ENCODE results near the gene SOX3.
A peak's percentile ranks its signal among the peaks of the same experiment; 100 is the strongest.

SOX3 gene

DNA sequence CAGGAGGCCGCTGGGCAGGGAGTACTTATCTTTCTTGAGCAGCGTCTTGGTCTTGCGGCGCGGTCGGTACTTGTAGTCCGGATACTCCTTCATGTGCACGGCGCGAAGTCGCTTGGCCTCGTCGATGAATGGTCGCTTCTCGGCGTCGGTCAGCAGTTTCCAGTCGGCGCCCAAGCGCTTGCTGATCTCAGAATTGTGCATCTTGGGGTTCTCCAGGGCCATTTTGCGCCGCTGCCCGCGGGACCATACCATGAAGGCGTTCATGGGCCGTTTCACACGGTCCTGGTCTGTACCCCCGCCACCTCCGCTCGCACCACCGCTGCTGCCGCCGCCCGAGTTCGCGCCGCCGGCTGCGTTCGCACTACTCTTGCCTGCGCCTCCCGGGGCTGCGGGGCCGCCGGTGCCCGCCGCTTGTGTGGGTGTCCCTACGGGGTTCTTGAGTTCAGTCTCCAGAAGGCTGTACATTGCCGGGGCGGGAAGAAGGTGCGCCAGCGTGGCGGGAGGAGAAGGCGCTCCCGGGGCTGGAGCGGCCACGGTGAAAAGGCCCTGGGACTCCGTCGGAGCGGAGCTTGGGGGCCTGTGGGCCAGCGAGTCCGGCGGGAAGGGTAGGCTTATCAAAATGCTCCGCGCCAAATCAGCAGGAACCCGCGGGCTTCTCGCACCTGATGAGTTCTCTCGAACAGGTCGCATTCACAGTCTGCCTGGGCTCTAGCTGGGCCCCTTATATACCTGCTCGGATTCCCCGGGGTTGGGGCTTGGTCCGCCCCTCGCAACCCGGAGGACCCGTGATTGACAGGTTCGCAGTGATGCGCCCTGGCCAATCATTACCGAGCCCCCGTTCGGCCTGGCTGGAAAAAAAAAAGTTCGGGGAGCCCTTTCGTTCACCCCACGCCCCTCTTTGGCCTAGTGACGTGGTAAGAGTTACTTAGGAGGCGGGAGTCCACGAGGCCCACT is at the start of gene SOX3:
SOX3 (minus strand) TSS at position 699 of the 954 bp plus-strand sequence; CDS start at position 690, 9 bp downstream.
- peak in 1 of 2 experiments; percentile 57 for DNase-seq

GRCh38 chrX:140548985-140549384 is 44.1 kb upstream of the SOX3 start:
- DNase-seq, result no peak

GRCh38 chrX:140526171-140526570 is 21.3 kb upstream of the SOX3 start:
- DNase-seq, result no peak

DNA sequence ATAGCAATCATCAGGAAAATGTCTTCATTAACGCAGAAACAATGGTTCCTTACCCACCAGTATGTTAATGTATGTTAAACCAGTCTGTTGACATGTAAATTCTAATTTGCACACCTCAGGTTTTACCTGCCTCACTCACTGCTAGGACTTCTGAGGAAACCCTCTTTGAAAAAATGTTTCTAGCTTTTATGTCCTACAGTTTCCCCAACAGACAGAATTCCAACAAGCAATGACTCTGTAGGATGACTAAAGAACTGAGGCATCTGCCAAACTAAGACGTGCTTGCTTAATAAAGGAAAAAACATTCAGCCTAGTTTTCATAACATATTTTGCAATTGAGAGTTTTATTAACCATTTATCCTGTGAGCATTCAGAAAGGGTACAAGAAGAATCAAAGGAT is 20.6 kb upstream of the SOX3 start:
- DNase-seq, result no peak

GRCh38 chrX:140524556-140524955 is 19.7 kb upstream of the SOX3 start:
- no peak for DNase-seq

- no peak for DNase-seq
Measured at GRCh38 chrX:140521393-140521792, 16.5 kb upstream of the SOX3 start.

- no peak for DNase-seq
Measured at GRCh38 chrX:140514554-140514953, 9.7 kb upstream of the SOX3 start.

- DNase-seq, result no peak
Measured at GRCh38 chrX:140510895-140511295, 6.0 kb upstream of the SOX3 start.

DNA sequence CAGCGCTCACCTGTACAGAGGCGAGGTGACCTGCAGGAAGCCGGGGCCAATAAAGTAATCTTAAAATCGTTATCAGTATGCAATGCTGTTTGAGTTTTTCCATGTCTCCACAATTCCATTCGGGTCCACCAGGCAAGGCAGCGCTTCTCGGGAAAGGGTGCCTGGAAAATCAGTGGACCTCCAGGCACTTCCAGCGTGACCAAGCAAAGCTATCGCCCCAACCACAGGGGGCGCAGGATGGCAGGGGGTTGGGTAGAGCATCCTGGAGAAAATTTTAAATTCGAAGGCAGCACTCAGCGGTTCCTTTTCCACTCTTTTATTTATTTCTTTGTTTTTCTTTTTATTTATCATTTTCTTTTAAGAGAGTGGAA is 5.4 kb upstream of the SOX3 start:
- DNase-seq, result no peak

DNA sequence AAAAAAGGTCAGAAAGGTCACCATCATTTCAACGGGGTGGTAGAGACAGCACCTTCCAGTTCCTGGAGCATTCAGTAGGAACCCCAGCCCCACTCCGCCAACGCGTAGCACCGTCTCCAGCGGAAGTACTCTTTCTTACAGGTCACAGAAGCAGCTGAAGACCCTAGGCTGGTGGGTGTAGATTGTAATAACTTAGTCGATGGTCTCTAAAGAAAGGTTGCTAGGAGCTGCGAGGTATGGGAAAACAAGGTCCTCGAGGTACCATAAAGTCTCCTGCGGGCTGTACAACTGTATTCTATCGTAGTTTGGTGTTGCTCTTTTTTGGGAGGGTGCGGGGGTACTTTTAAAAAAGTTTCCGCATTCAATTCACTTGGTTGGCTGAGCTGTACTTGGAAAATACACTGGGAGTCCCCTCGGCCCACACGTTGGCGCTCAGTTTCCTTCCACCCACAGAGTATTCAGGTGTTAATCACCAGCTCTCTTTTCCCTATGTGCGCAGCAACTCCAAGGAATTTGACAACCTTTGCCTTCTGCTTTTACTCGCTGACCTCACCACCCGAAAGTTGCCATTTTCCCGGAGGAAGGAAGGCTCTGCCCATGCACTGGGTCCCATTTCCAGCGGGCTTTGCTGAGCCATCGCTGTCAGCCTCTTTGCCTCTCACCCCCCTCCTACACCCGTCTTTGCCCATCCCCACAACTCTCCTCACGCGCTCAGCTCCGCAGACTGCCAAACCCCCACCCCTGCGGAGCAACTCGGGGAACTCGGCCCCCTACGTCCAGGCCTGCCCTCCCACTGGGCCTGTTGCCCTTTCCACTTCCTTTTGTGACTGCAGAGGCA is 4.8 kb upstream of the SOX3 start:
- DNase-seq, result no peak

- DNase-seq, result no peak
Measured at GRCh38 chrX:140508958-140509357, 4.1 kb upstream of the SOX3 start.

- peak in 1 of 2 experiments; percentile 42 for DNase-seq
Measured at GRCh38 chrX:140507982-140508305, 3.1 kb upstream of the SOX3 start.

DNA sequence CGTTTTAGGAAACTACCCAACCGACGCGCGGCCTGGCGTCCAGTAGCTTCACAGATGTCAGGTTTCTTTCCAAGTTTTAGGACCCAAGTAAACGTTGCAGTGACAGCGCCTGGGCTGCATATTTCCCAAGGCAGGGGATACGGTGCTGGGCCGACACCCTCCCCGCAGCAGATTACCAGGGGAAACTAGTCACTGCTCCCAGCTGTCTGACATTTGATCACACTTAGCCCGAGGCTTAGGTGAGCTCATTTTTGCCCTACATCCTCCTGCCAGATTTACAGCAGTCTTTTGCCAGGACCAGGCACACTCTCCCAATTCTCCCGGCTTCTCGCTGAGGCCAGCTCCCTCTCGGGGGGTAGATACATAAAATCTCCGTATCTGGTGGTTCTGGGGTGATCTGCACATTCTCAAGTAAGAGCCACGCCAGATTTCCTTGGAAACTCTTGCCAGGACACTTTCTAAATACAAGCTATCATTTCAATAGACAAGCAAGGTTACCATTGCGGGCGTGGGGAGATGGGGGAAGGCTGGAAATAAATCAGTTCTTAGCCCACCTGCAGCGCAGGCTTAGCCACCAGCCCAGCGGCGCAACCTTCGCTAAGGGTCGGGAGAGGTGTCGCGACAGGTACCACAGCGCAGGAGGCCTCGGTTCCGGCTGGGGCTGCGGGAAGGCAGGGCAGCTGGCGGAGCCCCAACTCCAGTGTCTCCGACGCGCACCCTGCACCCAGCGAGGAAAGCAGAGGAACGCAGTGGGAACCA is 2.5 kb upstream of the SOX3 start:
- DNase-seq, result peak; percentile 16 to 65

DNA sequence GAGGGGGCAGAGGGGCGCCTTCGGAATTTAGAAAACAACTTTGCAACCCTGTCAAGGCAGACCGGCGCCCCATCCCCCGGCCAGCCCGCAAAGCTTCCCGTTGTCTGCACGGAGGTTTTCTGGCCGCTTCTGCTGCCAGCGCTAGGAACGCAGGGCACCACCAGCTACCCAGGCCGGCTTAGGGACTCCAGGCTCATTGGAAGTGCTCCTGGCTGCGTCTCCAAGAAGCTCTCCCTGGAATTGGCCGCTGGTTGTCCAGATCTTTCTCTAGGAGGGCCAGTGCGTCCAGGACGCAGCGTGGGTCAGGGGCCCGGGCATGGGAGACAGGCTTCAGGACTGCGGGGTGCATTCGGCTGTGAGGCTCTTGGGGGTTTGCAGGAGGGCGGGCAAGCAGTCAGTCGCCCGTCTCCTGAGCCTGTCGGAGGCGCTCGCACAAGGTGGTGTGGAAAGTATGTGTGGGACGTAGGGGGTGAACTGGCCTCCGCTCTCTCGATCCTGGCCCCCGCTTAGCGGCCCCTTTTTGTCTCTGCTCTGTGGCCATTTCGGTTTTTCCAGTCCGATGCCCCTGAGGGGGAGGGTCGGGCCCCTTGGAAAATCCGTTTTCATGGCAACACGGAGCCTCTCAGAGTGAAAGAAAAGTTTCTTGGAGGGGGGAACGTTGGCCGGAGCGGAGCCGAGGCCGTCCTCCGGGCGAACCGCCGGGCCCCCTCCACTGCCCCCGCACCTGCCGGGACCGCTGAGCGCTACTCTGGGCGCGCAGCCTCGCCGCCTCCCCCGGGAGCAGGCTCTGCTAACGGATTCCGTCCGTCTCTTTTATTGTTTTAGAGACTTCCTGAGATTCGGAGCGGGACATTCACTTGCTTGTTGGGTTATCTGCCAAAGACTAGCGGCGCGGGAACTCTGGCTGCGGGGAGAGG is 810 bp upstream of the SOX3 start:
- peak in 1 of 2 experiments; percentile 13 for DNase-seq

DNA sequence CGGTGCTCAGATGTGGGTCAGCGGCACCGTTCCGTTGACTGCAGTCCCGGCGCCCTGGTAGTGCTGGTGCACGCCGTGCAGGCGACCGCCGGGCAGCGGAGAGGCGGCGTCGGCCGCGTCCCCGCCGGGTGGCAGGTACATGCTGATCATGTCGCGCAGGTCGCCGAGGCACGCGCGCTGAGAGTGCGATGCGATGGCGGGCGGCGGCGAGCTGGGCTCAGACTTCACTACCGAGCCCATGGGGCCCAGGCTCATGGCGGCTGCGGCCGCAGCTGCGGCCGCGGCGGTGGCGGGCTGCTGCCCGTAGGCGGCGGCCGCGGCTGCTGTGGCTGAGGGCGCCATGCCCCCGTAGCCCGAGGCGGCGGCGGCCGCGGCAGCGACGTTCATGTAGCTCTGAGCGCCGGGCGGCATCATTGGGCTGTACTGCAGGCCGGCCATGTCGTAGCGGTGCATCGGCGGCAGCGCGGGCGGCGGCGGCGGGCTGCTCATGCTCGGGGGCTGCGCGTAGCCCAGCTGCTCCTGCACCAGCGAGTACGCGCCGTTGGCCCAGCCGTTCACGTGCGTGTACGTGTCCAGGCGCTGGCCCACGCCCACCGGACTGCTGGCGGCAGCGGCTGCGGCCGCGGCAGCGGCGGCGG is 1.0 kb downstream of the SOX3 start:
- peak in 1 of 2 experiments; percentile 59 for DNase-seq

DNA sequence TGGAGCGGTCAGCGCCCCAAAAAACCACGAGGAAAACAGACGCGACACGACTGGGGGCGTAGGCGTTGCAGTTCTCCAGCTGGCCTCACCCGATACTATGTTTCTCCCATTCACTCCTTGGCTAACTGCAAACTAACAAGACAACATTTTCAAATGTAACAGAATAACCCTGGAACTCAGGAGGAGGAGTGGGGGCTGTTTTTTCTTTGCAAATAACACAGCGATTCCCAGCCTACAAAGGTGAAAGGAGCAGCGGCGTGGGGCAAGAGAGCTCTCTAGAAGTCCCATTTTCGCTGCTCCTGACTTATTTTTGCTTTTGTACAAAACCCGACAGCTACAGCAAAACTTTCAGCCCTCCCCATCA is 1.6 kb downstream of the SOX3 start:
- peak in 1 of 2 experiments; percentile 18 for DNase-seq

DNA sequence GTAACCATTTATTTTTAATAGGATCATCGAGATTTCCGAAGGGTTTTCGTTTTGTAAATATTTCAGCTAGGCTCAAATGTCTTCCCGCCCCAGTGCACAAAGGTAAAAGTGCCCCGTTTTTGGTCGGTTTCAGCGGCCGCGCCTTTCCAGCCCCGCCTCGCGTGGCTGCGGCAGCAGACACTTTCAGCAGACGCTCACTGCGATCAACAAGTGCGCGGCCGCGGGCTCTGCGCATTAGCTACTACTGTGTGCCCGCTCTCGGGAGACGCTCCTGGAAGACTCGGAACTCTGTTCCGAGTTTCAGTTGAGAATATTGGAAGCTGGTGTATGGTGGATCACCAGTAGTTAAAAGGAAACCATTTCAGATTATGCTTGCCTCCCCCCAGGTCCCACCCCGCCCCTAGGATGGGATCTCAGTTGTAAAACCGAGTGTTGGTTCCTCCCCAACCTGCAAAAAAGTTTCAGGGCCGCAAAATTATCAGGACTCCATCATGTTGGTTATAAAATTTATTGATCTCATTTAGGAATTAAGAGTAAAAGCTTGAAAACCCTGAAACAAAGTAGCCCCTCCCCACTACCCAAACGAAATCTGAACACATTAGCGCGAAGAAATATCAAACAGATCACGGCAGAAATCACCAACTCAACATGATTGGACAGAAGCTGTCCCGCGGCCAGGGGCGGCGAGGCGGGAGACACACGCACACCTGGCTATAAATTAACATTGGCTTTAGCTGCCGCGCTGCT is 2.2 kb downstream of the SOX3 start:
- DNase-seq, result peak in 1 of 2 experiments; percentile 7

DNA sequence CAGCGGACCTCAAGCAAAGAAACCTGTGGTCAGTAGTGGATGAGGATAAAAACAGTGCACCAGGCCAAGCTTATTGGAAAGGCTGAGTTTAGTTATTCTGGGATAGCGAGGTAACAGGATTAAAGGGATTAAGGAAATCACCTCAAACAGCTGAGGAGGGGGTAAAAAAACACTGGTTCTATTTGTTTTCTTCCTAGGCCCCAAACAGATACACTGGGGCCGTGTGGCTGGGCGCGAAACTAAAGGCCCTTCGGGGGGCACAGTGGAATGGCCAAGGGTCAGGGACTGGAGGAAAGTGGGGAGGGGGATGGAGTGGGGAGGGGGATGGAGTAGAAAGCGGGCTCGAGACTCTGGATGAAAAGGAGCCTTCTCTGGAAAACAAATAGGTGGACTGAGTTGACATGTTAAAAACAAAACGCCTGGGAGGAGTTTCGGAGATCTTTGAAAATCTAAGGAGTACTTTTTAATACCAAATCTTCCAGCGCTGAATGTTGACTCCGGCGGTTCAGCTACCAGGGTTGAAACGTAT is 2.9 kb downstream of the SOX3 start:
- DNase-seq, result no peak

- no peak for DNase-seq
Measured at GRCh38 chrX:140501321-140501720, 3.5 kb downstream of the SOX3 start.

DNA sequence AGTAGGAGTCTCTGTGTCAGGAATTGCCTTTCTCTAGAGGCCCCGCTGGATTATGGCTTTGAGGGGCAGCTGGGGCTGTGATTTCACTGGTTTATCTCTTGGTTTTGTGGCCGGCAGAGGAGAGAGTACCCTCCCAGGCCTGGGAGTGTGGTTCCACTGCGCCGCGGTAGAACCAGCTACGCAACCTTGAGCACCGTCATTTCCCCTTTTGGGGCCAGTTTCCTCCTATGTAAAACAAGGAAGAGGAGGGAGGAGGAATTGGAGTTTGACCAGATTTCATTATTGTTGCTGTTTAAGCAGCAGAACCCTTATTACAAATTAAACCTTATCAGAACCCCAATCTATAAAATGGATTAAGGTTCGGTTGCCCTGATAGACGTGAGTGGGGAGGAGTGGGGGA is 4.4 kb downstream of the SOX3 start:
- no peak for DNase-seq

- DNase-seq, result no peak
Measured at GRCh38 chrX:140495739-140496138, 9.1 kb downstream of the SOX3 start.

Measured in NCI-H524 (cell line).